ENCODE results near the gene AACS. TPM values are rescaled to one million over a fixed set of nuclear protein-coding genes. Genes with fewer than 3 reads are reported as not detected.

The AACS gene
- polyA plus RNA-seq, 1 donor from 2014 or later = 33.2 TPM

DNA sequence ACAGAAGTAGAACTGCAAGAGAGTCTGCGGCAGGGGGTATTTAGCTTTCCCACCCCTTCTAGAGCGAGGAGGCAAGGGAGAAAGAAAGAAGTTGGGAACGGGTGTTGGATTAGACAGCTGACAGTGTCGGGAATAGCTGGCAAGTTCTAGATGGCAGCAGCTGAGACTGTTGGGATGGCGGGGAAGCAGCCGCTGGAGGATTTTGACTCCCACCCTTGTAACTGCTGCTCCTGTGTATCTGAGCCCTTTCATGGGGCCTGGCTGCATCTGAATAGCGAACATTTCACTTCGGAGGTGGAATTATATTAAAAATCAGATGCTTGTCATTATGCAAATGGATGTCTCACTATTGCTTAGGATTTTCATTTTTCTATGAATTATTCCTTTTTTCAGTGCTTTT, 104.6 kb downstream of the AACS start:
- peak overlapping the region; percentile 12 for H3K27ac ChIP-seq (ENCODE audit: low read length)

DNA sequence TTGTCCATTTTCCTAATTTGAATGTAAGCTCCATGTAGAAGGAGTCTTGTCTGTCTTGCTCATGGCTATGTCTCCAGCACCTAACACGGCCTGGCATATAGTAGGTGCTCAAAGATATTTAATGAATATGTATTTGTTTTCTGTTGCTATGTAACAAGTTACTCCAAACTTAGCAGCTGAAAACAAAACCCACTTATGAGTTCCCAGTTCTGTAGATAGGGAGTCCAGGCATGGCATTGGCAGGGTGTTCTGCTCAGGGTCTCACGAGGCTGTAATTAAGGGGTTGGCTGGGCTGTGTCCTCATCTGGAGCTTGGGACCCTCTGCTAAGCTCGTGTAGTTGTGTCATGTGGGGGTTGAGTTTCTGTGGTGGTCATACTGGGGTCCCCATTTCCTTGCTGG, 106.0 kb downstream of the AACS start:
- no peaks in the 10 kb centered on the region for H4K20me1 ChIP-seq (ENCODE audit: insufficient read depth)
- TF ChIP-seq RAD21 (conservative IDR thresholded peaks at IDR 0.05) (no peak), POLR2AphosphoS5 (IDR thresholded peaks at IDR 0.05) (no peak), EZH2 (IDR thresholded peaks at IDR 0.05; ENCODE audit: borderline replicate concordance, insufficient read depth, low read length, poor library complexity, severe bottlenecking) (no peak), MXI1 (conservative IDR thresholded peaks at IDR 0.05; ENCODE audit: poor library complexity, severe bottlenecking) (no peak)
- TF ChIP-seq, protein P1, sequence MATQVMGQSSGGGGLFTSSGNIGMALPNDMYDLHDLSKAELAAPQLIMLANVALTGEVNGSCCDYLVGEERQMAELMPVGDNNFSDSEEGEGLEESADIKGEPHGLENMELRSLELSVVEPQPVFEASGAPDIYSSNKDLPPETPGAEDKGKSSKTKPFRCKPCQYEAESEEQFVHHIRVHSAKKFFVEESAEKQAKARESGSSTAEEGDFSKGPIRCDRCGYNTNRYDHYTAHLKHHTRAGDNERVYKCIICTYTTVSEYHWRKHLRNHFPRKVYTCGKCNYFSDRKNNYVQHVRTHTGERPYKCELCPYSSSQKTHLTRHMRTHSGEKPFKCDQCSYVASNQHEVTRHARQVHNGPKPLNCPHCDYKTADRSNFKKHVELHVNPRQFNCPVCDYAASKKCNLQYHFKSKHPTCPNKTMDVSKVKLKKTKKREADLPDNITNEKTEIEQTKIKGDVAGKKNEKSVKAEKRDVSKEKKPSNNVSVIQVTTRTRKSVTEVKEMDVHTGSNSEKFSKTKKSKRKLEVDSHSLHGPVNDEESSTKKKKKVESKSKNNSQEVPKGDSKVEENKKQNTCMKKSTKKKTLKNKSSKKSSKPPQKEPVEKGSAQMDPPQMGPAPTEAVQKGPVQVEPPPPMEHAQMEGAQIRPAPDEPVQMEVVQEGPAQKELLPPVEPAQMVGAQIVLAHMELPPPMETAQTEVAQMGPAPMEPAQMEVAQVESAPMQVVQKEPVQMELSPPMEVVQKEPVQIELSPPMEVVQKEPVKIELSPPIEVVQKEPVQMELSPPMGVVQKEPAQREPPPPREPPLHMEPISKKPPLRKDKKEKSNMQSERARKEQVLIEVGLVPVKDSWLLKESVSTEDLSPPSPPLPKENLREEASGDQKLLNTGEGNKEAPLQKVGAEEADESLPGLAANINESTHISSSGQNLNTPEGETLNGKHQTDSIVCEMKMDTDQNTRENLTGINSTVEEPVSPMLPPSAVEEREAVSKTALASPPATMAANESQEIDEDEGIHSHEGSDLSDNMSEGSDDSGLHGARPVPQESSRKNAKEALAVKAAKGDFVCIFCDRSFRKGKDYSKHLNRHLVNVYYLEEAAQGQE (IDR thresholded peaks at IDR 0.05; ENCODE audit: borderline replicate concordance) = no peak
- TF ChIP-seq, protein P2, sequence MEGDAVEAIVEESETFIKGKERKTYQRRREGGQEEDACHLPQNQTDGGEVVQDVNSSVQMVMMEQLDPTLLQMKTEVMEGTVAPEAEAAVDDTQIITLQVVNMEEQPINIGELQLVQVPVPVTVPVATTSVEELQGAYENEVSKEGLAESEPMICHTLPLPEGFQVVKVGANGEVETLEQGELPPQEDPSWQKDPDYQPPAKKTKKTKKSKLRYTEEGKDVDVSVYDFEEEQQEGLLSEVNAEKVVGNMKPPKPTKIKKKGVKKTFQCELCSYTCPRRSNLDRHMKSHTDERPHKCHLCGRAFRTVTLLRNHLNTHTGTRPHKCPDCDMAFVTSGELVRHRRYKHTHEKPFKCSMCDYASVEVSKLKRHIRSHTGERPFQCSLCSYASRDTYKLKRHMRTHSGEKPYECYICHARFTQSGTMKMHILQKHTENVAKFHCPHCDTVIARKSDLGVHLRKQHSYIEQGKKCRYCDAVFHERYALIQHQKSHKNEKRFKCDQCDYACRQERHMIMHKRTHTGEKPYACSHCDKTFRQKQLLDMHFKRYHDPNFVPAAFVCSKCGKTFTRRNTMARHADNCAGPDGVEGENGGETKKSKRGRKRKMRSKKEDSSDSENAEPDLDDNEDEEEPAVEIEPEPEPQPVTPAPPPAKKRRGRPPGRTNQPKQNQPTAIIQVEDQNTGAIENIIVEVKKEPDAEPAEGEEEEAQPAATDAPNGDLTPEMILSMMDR (IDR thresholded peaks at IDR 0.05; ENCODE audit: poor library complexity, severe bottlenecking) = no peak
- H2AFZ ChIP-seq (ENCODE audit: low read depth, low read length) = no peak overlapping the region
- H3K9me2 ChIP-seq (ENCODE audit: insufficient read depth, low read length) = no peaks in the 10 kb centered on the region
- no peak overlapping the region for H3K4me3 ChIP-seq (ENCODE audit: low read length)
- no peaks in the 10 kb centered on the region for H3K27me3 ChIP-seq (ENCODE audit: insufficient read depth, low read depth, low read length)
- no peaks in the 10 kb centered on the region for H3F3A ChIP-seq (ENCODE audit: insufficient read depth, low read length, poor library complexity, severe bottlenecking)
- H3K4me2 ChIP-seq (ENCODE audit: low read length) = no peak overlapping the region
- no peaks in the 10 kb centered on the region for H3K36me3 ChIP-seq (ENCODE audit: insufficient read depth, low read length)
- no peak overlapping the region for H3K27ac ChIP-seq (ENCODE audit: low read length)
- H3K9me3 ChIP-seq (ENCODE audit: low read length) = no peaks in the 10 kb centered on the region
- no peaks in the 10 kb centered on the region for H3K79me2 ChIP-seq (replicated peaks; ENCODE audit: insufficient read depth, low read length)
- H3K9ac ChIP-seq (ENCODE audit: low read length) = no peak overlapping the region

More for the DNA sequence above, 104.6 kb downstream of the AACS start:
- H3F3A ChIP-seq (ENCODE audit: insufficient read depth, low read length, poor library complexity, severe bottlenecking) = no peaks in the 10 kb centered on the region
- H3K4me3 ChIP-seq (ENCODE audit: low read length) = no peak overlapping the region
- H3K36me3 ChIP-seq (ENCODE audit: insufficient read depth, low read length) = no peaks in the 10 kb centered on the region
- no peaks in the 10 kb centered on the region for H3K79me2 ChIP-seq (replicated peaks; ENCODE audit: insufficient read depth, low read length)
- no peaks in the 10 kb centered on the region for H3K9me2 ChIP-seq (ENCODE audit: insufficient read depth, low read length)
- H3K9ac ChIP-seq (ENCODE audit: low read length) = no peak overlapping the region
- H2AFZ ChIP-seq (ENCODE audit: low read depth, low read length) = no peak overlapping the region
- no peaks in the 10 kb centered on the region for H4K20me1 ChIP-seq (ENCODE audit: insufficient read depth)
- H3K4me2 ChIP-seq (ENCODE audit: low read length) = no peak overlapping the region
- H3K9me3 ChIP-seq (ENCODE audit: low read length) = no peaks in the 10 kb centered on the region
- H3K27me3 ChIP-seq (ENCODE audit: insufficient read depth, low read depth, low read length) = no peaks in the 10 kb centered on the region
- TF ChIP-seq, protein P1 (IDR thresholded peaks at IDR 0.05; ENCODE audit: borderline replicate concordance) = no peak
- no peak for TF ChIP-seq POLR2AphosphoS5 (IDR thresholded peaks at IDR 0.05)
- TF ChIP-seq EZH2 (IDR thresholded peaks at IDR 0.05; ENCODE audit: borderline replicate concordance, insufficient read depth, low read length, poor library complexity, severe bottlenecking) = no peak
- no peak for TF ChIP-seq TAF1 (IDR thresholded peaks at IDR 0.05; ENCODE audit: low read depth)
- TF ChIP-seq, protein P2 (IDR thresholded peaks at IDR 0.05; ENCODE audit: poor library complexity, severe bottlenecking) = no peak
- TF ChIP-seq SMC3 (conservative IDR thresholded peaks at IDR 0.05; ENCODE audit: poor library complexity) = no peak
- TF ChIP-seq MXI1 (conservative IDR thresholded peaks at IDR 0.05; ENCODE audit: poor library complexity, severe bottlenecking) = no peak
- no peak for TF ChIP-seq EP300 (conservative IDR thresholded peaks at IDR 0.05; ENCODE audit: poor library complexity, severe bottlenecking)
- no peak for TF ChIP-seq RAD21 (conservative IDR thresholded peaks at IDR 0.05)
